H9 (cell line): ENCODE data around the gene POMT2. TPM values are rescaled to one million over a fixed set of nuclear protein-coding genes. Genes with fewer than 3 reads are reported as not detected.

Experiments
- DNase-seq: peaks from one replicate; pipeline ENCODE4 v3.0.0-alpha.2; 2017
- H2AFZ ChIP-seq: one replicate; pipeline ENCODE4 v1.6.1; 2013; ENCODE audit warnings: mild to moderate bottlenecking, low read length, control low read depth, moderate library complexity
- H2AK5ac ChIP-seq: 2 replicates; pipeline ENCODE4 v1.6.1; 2013; ENCODE audit warnings: low read length, control low read depth, mixed read lengths; ENCODE audit not compliant: insufficient read length
- H2BK120ac ChIP-seq: one replicate; pipeline ENCODE4 v1.6.1; 2013; ENCODE audit warnings: low read depth, mild to moderate bottlenecking, low read length, control low read depth, inconsistent platforms; ENCODE audit not compliant: poor library complexity, severe bottlenecking
- H2BK12ac ChIP-seq: 2 replicates; pipeline ENCODE4 v1.6.1; 2013; ENCODE audit warnings: low read length, control low read depth, mixed read lengths, low read depth; ENCODE audit not compliant: insufficient read length
- H2BK15ac ChIP-seq: 2 replicates; pipeline ENCODE4 v1.6.1; 2013; ENCODE audit warnings: low read depth, low read length, control low read depth
- H2BK20ac ChIP-seq: one replicate; pipeline ENCODE4 v1.6.1; 2013; ENCODE audit warnings: low read depth, mild to moderate bottlenecking, low read length, control low read depth, inconsistent platforms; ENCODE audit not compliant: poor library complexity, severe bottlenecking
- H2BK5ac ChIP-seq: 2 replicates; pipeline ENCODE4 v1.6.1; 2013; ENCODE audit warnings: low read length, control low read depth, mixed read lengths; ENCODE audit not compliant: insufficient read length
- H3K14ac ChIP-seq: 2 replicates; pipeline ENCODE4 v1.6.1; 2013; ENCODE audit warnings: low read length, control low read depth; ENCODE audit not compliant: insufficient read depth
- H3K18ac ChIP-seq: 2 replicates; pipeline ENCODE4 v1.6.1; 2013; ENCODE audit warnings: low read depth, mild to moderate bottlenecking, mixed read lengths, low read length, control low read depth; ENCODE audit not compliant: insufficient read length
- H3K23ac ChIP-seq: 2 replicates; pipeline ENCODE4 v1.6.1; 2013; ENCODE audit warnings: low read length, control low read depth, mixed read lengths, low read depth; ENCODE audit not compliant: insufficient read length
- H3K23me2 ChIP-seq: 2 replicates; pipeline ENCODE4 v1.6.1; 2013; ENCODE audit warnings: low read depth, mild to moderate bottlenecking, mixed read lengths, low read length, control low read depth; ENCODE audit not compliant: insufficient read length, poor library complexity, severe bottlenecking
- H3K27ac ChIP-seq: 2 replicates; pipeline ENCODE4 v1.5.1; 2013; ENCODE audit warnings: low read length, control low read depth, mixed read lengths, low read depth; ENCODE audit not compliant: insufficient read length
- H3K27me3 ChIP-seq: 2 replicates; pipeline ENCODE4 v1.6.1; 2013; ENCODE audit warnings: low read length, control low read depth, inconsistent platforms; ENCODE audit not compliant: insufficient read depth
- H3K4ac ChIP-seq: 2 replicates; pipeline ENCODE4 v1.6.1; 2013; ENCODE audit warnings: low read depth, mild to moderate bottlenecking, control low read depth, inconsistent platforms, low read length, moderate library complexity
- H3K4me1 ChIP-seq: 2 replicates; pipeline ENCODE4 v1.6.1; 2013; ENCODE audit warnings: low read length, control low read depth, inconsistent platforms; ENCODE audit not compliant: insufficient read depth
- H3K4me2 ChIP-seq: 2 replicates; pipeline ENCODE4 v1.6.1; 2013; ENCODE audit warnings: low read length, control low read depth, mixed read lengths; ENCODE audit not compliant: insufficient read length, insufficient read depth
- H3K56ac ChIP-seq: 2 replicates; pipeline ENCODE4 v1.6.1; 2013; ENCODE audit warnings: low read depth, mild to moderate bottlenecking, mixed read lengths, low read length, control low read depth; ENCODE audit not compliant: insufficient read length
- H3K79me1 ChIP-seq: 2 replicates; pipeline ENCODE4 v1.6.1; 2013; ENCODE audit warnings: low read depth, mild to moderate bottlenecking, moderate library complexity, low read length, control low read depth, inconsistent platforms; ENCODE audit not compliant: insufficient read depth, poor library complexity, severe bottlenecking
- H3K79me2 ChIP-seq: 2 replicates; pipeline ENCODE4 v1.6.1; 2013; ENCODE audit warnings: low read length, control low read depth, inconsistent platforms; ENCODE audit not compliant: insufficient read depth
- H3K9ac ChIP-seq: 2 replicates; pipeline ENCODE4 v1.6.1; 2013; ENCODE audit warnings: low read length, control low read depth, mixed read lengths; ENCODE audit not compliant: insufficient read length; ENCODE audit errors: extremely low read depth
- H3K9me3 ChIP-seq: one replicate; pipeline ENCODE4 v1.6.1; 2013; ENCODE audit warnings: low read depth, low read length, inconsistent platforms; ENCODE audit not compliant: control insufficient read depth
- H3T11ph ChIP-seq: one replicate; pipeline ENCODE4 v1.6.1; 2013; ENCODE audit warnings: mild to moderate bottlenecking, low read length, control low read depth, inconsistent platforms
- H4K20me1 ChIP-seq: one replicate; pipeline ENCODE4 v1.6.1; 2013; ENCODE audit not compliant: control insufficient read depth, insufficient read length, insufficient read depth
- H4K5ac ChIP-seq: 2 replicates; pipeline ENCODE4 v1.6.1; 2013; ENCODE audit warnings: low read depth, mild to moderate bottlenecking, mixed read lengths, low read length, control low read depth; ENCODE audit not compliant: insufficient read length
- H4K8ac ChIP-seq: replicated peaks from 2 replicates; pipeline ENCODE4 v1.6.1; 2013; ENCODE audit warnings: low read length, control low read depth, mixed read lengths, low read depth; ENCODE audit not compliant: insufficient read length
- H4K91ac ChIP-seq: 2 replicates; pipeline ENCODE4 v1.6.1; 2013; ENCODE audit warnings: low read depth, mild to moderate bottlenecking, moderate library complexity, mixed read lengths, low read length, control low read depth; ENCODE audit not compliant: insufficient read length
- H3K27ac Mint-ChIP-seq, 3 experiments: 2 replicates in 2 of 3; 3 replicates in 1 of 3; pipeline ENCODE4 v1.8.0; 2020 to 2021; ENCODE audit warnings: mixed read lengths in 3 of 3, mild to moderate bottlenecking in 1 of 3, moderate library complexity in 1 of 3
- H3K27me3 Mint-ChIP-seq: 2 replicates; pipeline ENCODE4 v1.8.0; 2021; ENCODE audit warnings: low read depth, mild to moderate bottlenecking, moderate library complexity, mixed read lengths
- H3K36me3 Mint-ChIP-seq, 3 experiments: 2 replicates in 2 of 3; 3 replicates in 1 of 3; pipeline ENCODE4 v1.8.0; 2020 to 2021; ENCODE audit warnings: low read depth in 3 of 3, mixed read lengths in 3 of 3; ENCODE audit not compliant: insufficient read depth in 1 of 3
- H3K4me1 Mint-ChIP-seq, 2 experiments: 2 replicates each; pipeline ENCODE4 v1.8.0; 2020; ENCODE audit warnings: mixed read lengths in 2 of 2
- H3K4me3 Mint-ChIP-seq, 2 experiments: 2 replicates in 1 of 2; 3 replicates in 1 of 2; pipeline ENCODE4 v1.8.0; 2020 to 2021; ENCODE audit warnings: mild to moderate bottlenecking in 2 of 2, mixed read lengths in 2 of 2, moderate library complexity in 1 of 2
- H3K9me3 Mint-ChIP-seq, 2 experiments: 2 replicates in 1 of 2; 3 replicates in 1 of 2; pipeline ENCODE4 v1.8.0; 2020; ENCODE audit warnings: mild to moderate bottlenecking in 2 of 2, mixed read lengths in 2 of 2, moderate library complexity in 1 of 2
- CTCF ChIP-seq: fragments of 200-600 bp; sonication (generic); conservative IDR thresholded peaks from 3 replicates; pipeline ENCODE4 v1.8.0; 2021; ENCODE audit warnings: antibody characterized with exemption, mild to moderate bottlenecking
- WGBS: extraction: QIAGEN DNeasy Blood & Tissue Kit; methylation state at CpG from one replicate; pipeline ENCODE4 v1.1.7; 2013; ENCODE audit warnings: missing lambda C conversion rate, low lambda C conversion rate, mixed read lengths; ENCODE audit not compliant: insufficient read length; ENCODE audit errors: extremely low coverage; 5-methylcytosine and 5-hydroxymethylcytosine counted together
- total RNA-seq: library from RNA; stranded (reverse); gene quantifications from 2 replicates; pipeline ENCODE4 v1.2.1, GENCODE V29; 2021

POMT2 gene
- total RNA-seq, 1 experiment from 2014 or later, result 25.2 TPM

DNA sequence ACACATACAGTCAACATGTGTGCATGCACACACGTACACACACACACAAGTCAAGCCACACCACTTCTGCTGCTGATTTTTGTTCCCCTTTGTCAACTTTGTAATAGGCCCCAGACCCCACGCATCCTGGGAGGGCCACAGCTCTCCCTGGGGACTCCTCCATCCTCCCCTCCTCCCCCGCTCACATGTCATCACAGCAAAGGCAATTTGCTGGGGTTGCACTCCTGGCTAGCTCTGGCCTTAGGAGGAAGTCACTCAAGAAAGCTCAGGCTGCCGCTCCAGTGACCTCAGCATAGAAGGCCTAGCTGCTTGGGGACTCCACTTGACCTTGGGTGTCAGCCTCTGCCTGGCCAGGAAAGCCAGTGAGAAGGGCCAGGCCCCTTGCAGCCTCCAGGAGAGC, 76.8 kb downstream of the POMT2 start:
- no peak overlapping the region for H3K14ac ChIP-seq
- Mint-ChIP-seq H3K27me3 (no peaks in the 10 kb centered on the region; the same call in none of the 2 replicates), H3K36me3 (no peaks in the 10 kb centered on the region; a peak in 1 of 7 replicates), H3K4me3 (no peak overlapping the region), H3K27ac (no peak overlapping the region), H3K4me1 (no peaks in the 10 kb centered on the region), H3K9me3 (no peaks in the 10 kb centered on the region)
- no peak overlapping the region for H2BK120ac ChIP-seq
- H3K18ac ChIP-seq, result no peak overlapping the region
- no peak overlapping the region for H2AK5ac ChIP-seq
- H3T11ph ChIP-seq, result no peak overlapping the region
- H3K23ac ChIP-seq, result no peak overlapping the region
- H4K5ac ChIP-seq, result no peak overlapping the region
- no peaks in the 10 kb centered on the region for H3K79me2 ChIP-seq
- no peak overlapping the region for H2BK15ac ChIP-seq
- no peak overlapping the region for H2BK12ac ChIP-seq
- no peak overlapping the region for H2AFZ ChIP-seq
- H4K91ac ChIP-seq, result no peak overlapping the region
- no peak overlapping the region for H2BK5ac ChIP-seq
- H3K27ac ChIP-seq, result no peak overlapping the region
- no peak overlapping the region for H3K56ac ChIP-seq
- no peak overlapping the region for H3K4ac ChIP-seq
- H3K79me1 ChIP-seq, result no peaks in the 10 kb centered on the region
- WGBS, result no CpG with 5 or more reads among the region's 4 CpGs
- no peaks in the 10 kb centered on the region for H3K9me3 ChIP-seq
- no peak overlapping the region for H2BK20ac ChIP-seq
- H3K23me2 ChIP-seq, result no peaks in the 10 kb centered on the region
- peaks cover 2% of the 10 kb centered on the region for H4K20me1 ChIP-seq
- no peaks in the 10 kb centered on the region for H3K27me3 ChIP-seq
- no peak overlapping the region for H3K9ac ChIP-seq
- no peaks in the 10 kb centered on the region for H3K4me1 ChIP-seq
- no peak overlapping the region for H4K8ac ChIP-seq
- no peak for TF ChIP-seq CTCF
- no peak overlapping the region for H3K4me2 ChIP-seq
- no peak for DNase-seq
